GM19438 (cell line): ENCODE data around the gene KITLG.
"Not testable (repeated sequence)": the region's sequence is repeated elsewhere in the genome, so short reads cannot be mapped to it uniquely, and the experiment has no call there.

Experiments used
- ATAC-seq: cut with Tn5 transposase; IDR thresholded peaks from one replicate; pipeline ENCODE4 v1.9.1; 2021; ENCODE audit warnings: low read depth; ENCODE audit not compliant: unreplicated experiment

KITLG gene

DNA sequence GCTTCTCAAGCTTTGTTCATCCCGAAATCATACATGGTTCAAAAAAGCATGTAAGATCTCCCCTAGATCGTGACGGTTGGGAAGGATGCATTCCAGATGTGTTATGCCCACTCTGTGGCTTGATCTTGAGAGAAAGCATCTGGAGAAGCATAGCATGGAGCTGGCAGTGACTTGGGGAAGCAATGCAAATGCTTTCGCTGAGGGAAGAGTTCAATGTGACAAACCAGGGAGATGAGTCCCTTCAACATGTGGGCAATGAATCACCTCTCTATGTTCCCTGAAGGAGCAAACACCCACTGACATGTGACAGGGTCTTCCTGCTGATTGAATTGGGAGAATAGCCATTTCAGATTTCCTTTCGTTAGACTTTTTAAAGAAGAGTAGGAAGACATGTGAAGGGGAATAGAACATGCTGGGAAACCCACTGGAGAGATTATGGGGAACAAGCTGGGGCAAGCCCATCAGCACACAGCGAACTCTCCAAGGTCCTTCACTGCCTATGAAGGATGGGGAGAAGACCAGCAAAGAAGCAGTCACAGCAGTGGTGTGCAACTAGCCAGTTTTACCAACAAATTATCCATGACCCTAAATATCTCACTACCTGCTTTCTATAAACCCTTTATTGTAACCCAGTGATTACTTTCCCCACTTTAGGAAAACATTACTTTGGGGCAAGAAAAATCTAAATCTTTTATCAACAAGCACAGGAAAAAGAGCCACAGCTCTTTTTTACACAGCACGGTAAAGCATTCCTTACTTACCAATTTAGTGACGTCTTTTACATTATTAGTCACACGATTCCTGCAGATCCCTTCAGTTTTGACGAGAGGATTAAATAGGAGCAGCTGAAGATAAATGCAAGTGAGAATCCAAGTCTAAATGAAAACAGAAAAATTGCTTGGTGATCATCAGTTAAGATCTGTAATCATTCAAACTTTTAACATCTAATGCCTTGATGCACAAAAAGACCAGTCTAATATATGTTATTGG is 35.0 kb downstream of the KITLG start:
- no peak for ATAC-seq

GRCh38 chr12:88539893-88540292 is 40.4 kb downstream of the KITLG start:
- ATAC-seq: no peak

GRCh38 chr12:88538697-88539096 is 41.6 kb downstream of the KITLG start:
- no peak for ATAC-seq

GRCh38 chr12:88538250-88538649 is 42.0 kb downstream of the KITLG start:
- no peak for ATAC-seq

- ATAC-seq: no peak
Observed at GRCh38 chr12:88530868-88531267, 49.4 kb downstream of the KITLG start.

- no peak for ATAC-seq
Observed at GRCh38 chr12:88529531-88530488, 50.5 kb downstream of the KITLG start.

DNA sequence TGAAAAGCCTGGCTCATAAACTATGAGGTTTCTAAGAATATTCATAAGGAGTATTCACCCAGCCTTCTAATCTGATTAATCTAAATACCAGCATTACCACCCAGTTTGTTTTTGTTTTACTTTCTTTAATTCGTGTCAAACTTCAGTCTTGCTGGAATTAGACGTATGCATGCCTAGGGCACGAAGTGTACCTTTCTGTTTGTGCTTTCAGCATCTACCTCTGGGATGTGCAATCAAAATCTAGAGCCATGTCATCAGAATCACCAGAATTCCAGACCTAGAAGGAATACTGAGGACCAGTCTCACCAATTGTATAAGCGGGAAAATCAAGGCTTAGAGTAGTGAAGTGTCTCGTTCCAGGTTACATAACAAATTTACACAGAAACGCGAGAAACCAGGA is 57.3 kb downstream of the KITLG start:
- no peak for ATAC-seq

- ATAC-seq: no peak
Observed at GRCh38 chr12:88520436-88520820, 59.8 kb downstream of the KITLG start.

DNA sequence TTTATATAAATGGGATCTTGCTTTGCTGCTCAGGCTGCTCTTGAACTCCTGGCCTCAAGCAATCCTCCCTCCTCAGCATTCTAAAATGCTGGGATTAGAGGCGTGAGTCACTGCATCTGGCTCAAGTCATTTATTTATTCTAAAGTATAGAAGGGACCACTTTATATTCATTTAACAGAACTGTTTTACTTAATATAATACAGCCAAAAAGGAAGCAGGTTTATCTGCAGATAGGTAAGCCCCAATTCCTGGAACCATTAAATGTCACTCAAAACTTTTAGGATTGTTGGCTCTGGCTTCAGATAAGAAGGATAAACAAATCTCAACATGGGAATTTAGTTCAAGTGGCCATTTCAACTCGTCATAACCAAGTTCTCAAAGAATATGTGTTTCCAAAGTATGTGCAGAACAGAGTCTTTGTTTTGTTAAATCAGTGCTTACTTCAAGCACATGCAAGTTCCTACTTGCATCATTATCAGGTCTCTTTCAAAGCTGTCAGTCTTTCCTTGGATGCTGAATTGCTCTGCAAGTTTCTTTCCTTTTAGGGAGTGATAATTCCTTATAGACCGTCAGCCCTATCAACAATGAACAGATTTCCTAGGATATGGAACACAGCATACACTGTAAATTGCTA is 60.4 kb downstream of the KITLG start:
- no peak for ATAC-seq

GRCh38 chr12:88518863-88519403 is 61.3 kb downstream of the KITLG start:
- ATAC-seq: no peak

- no peak for ATAC-seq
Observed at GRCh38 chr12:88516811-88517210, 63.5 kb downstream of the KITLG start.

- ATAC-seq: no peak
Observed at GRCh38 chr12:88510843-88511242, 69.4 kb downstream of the KITLG start.

GRCh38 chr12:88509851-88510250 is 70.4 kb downstream of the KITLG start:
- no peak for ATAC-seq

GRCh38 chr12:88509347-88509746 is 70.9 kb downstream of the KITLG start:
- no peak for ATAC-seq

- not testable (repeated sequence) for ATAC-seq
Observed at GRCh38 chr12:88507851-88508250, 72.4 kb downstream of the KITLG start.

DNA sequence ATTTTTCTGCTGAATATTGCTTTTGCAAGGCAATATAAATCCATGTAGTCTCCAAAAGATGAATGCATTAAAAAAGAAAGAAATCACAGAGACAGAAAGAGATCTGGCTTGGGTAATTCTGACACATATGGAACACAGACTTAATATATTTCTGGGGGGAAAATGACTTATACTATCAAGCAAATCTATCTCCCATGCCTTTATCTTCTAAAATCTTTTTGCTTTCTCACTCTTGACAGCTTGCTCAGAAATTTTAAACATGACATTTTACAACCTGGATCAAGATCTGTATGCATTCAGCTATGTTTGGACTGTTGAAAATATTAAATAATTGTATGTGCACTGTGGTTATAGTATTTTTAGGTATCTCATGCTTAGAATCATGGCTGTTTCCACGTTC is 73.0 kb downstream of the KITLG start:
- ATAC-seq: no peak

DNA sequence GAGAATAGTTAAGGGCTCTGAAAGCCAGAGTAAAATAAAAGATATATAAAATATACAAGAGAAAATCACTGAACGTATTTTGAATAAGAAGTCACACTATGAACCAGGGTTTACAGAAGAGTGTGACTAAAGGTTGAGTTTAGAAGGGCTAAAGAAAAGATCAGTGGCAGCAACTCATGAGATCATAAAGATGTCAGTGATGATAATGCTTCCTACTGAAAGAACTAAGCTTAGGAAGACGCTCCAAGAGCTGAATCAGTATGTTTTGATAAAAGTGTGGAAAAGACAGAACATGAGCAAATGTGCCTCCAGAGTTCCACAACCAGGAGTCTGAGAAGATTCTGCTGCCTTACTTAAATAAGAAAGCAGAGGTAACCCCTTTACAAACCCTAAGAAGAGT is 74.6 kb downstream of the KITLG start:
- no peak for ATAC-seq

DNA sequence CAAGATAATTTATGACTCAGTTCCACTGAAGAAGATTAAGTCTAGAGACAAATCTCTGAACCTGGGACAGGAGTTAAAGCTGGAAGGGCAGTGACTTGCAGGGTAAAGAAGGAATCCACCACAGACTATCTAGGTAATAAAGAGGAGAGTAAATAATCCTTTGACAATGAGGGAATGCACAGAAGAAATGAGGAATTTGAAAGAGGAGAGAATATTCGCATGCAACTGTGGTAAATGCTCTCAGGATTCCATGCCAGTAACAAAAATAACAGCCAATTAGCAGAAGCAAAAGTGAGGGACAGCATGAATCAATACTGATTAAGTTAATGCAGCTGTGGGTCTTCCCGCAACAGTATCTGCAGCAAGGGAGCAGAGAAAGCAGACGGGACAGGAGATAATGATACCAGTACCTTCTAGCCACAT is 77.0 kb downstream of the KITLG start:
- no peak for ATAC-seq

DNA sequence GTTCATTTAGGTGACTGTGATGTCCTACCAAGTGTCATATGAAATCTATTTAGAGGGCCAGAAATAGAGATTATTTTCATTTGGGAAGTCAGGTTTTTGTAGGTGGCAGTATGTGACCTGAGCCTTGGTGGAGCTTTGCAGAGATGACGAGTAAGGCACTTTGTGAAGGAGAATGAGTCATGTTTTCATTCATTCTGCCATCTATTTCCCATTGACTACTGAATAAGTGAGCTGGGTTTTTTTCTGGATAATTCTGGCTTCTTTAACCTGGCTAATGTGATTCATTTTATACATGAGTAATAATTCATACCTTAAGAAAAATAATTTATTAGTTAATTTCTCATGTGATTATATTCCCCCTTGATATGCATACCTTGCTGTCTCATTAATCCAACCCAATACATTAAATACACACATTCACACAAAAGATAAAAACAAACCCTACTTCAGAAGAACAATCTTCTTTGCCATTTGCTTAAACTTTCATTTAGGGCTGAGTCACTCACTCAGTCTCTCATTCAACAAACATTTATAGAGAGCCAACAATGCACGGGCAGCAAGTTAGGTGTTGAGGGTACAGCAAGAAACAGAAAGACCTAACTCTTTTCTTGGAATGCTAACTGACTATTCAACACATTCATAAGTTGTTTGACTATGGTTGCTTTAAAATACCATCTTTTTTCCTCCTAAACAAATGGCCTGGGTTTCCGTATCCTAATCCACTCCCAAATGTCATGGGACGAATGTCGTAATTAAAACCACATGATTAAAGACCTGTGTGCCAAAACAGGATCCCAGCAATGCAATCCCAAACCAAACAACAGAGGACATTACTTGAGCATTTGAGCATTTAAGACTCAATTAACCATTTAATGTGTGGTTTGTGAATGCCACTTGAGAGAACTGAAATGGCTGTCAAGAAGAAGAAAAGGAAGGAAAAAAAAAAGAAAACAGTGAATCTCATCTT is 78.0 kb downstream of the KITLG start:
- no peak for ATAC-seq
